ENCODE measurements around the gene GAB3. TPM values are rescaled to one million over a fixed set of nuclear protein-coding genes. Genes with fewer than 3 reads are reported as not detected.

Gene GAB3
- total RNA-seq, 1 experiment from 2014 or later, result 0.72 TPM

- no peak for TF ChIP-seq ZNF281 (CRISPR knock-in tag; IDR thresholded peaks at IDR 0.05)
- TF ChIP-seq HMGA2 (CRISPR knock-in tag; IDR thresholded peaks at IDR 0.05), result no peak
- no peak for TF ChIP-seq ZSCAN18 (CRISPR knock-in tag; IDR thresholded peaks at IDR 0.05)
- TF ChIP-seq ARID4B (CRISPR knock-in tag; IDR thresholded peaks at IDR 0.05; ENCODE audit: borderline replicate concordance), result no peak
- TF ChIP-seq ZNF138 (CRISPR knock-in tag; conservative IDR thresholded peaks at IDR 0.05), result no peak
Measured at GRCh38 chrX:154658957-154659356, 91.9 kb downstream of the GAB3 start (continued).

GRCh38 chrX:154658187-154658586 is 92.7 kb downstream of the GAB3 start:
- ATAC-seq (no peak), DNase-seq (ENCODE audit: low spot score) (no peak)
- no peak overlapping the region for H3K27ac Mint-ChIP-seq
- ChIA-PET CTCF (no interaction called here), POLR2A (no interaction called here)
- H3K27me3 Mint-ChIP-seq (ENCODE audit: low read depth), result no peaks in the 10 kb centered on the region
- TF ChIP-seq ZNF281 (CRISPR knock-in tag; IDR thresholded peaks at IDR 0.05) (no peak), CDX4 (CRISPR knock-in tag; IDR thresholded peaks at IDR 0.05; ENCODE audit: borderline replicate concordance) (no peak), MYBL2 (CRISPR knock-in tag; IDR thresholded peaks at IDR 0.05) (no peak), ZNF532 (CRISPR knock-in tag; IDR thresholded peaks at IDR 0.05; ENCODE audit: borderline replicate concordance) (no peak), KAT7 (CRISPR knock-in tag; IDR thresholded peaks at IDR 0.05; ENCODE audit: borderline replicate concordance) (no peak), ZNF416 (CRISPR knock-in tag; IDR thresholded peaks at IDR 0.05) (no peak), FOXP4 (CRISPR knock-in tag; IDR thresholded peaks at IDR 0.05) (no peak)
- H3K9me3 Mint-ChIP-seq, result peaks cover 17% of the 10 kb centered on the region
- H3K36me3 Mint-ChIP-seq, result 0 out of 2 replicates have a peak, but pooled peaks cover 2% of the 10 kb centered on the region
- H3K4me3 Mint-ChIP-seq, result no peak overlapping the region
- no peaks in the 10 kb centered on the region for H3K4me1 Mint-ChIP-seq

Measured in WTC11 (cell line).